HG03066 (cell line): Measurements from ENCODE around the gene HERC3.
"Not testable (repeated sequence)": the region's sequence is repeated elsewhere in the genome, so short reads cannot be mapped to it uniquely, and the experiment has no call there.

Experiments
- ATAC-seq: cut with Tn5 transposase; IDR thresholded peaks from one replicate; pipeline ENCODE4 v1.9.1; 2021; ENCODE audit warnings: low read depth; ENCODE audit not compliant: unreplicated experiment

The HERC3 gene

GRCh38 chr4:88605736-88606135, 13.5 kb downstream of the HERC3 start:
- no peak for ATAC-seq

- no peak for ATAC-seq
Observed at GRCh38 chr4:88606832-88607231, 14.6 kb downstream of the HERC3 start.

- ATAC-seq, result no peak
Observed at GRCh38 chr4:88609387-88609786, 17.1 kb downstream of the HERC3 start.

GRCh38 chr4:88609794-88610193, 17.5 kb downstream of the HERC3 start:
- not testable (repeated sequence) for ATAC-seq

GRCh38 chr4:88610771-88611170, 18.5 kb downstream of the HERC3 start:
- no peak for ATAC-seq

- no peak for ATAC-seq
Observed at GRCh38 chr4:88613417-88613875, 21.2 kb downstream of the HERC3 start.

- no peak for ATAC-seq
Observed at GRCh38 chr4:88614058-88614457, 21.8 kb downstream of the HERC3 start.

- ATAC-seq, result no peak
Observed at GRCh38 chr4:88616275-88617150, 24.2 kb downstream of the HERC3 start.

- no peak for ATAC-seq
Observed at GRCh38 chr4:88618782-88619485, 26.7 kb downstream of the HERC3 start.

- no peak for ATAC-seq
Observed at GRCh38 chr4:88619971-88620370, 27.7 kb downstream of the HERC3 start.

- no peak for ATAC-seq
Observed at GRCh38 chr4:88621763-88622327, 29.6 kb downstream of the HERC3 start.

GRCh38 chr4:88623097-88623496, 30.8 kb downstream of the HERC3 start:
- no peak for ATAC-seq

GRCh38 chr4:88628746-88629145, 36.5 kb downstream of the HERC3 start:
- no peak for ATAC-seq

GRCh38 chr4:88629826-88630225, 37.5 kb downstream of the HERC3 start:
- no peak for ATAC-seq

GRCh38 chr4:88630756-88631155, 38.5 kb downstream of the HERC3 start:
- no peak for ATAC-seq

GRCh38 chr4:88643932-88644331, 51.7 kb downstream of the HERC3 start:
- no peak for ATAC-seq

- ATAC-seq, result no peak
Observed at GRCh38 chr4:88645994-88646393, 53.7 kb downstream of the HERC3 start.

- no peak for ATAC-seq
Observed at GRCh38 chr4:88646528-88647280, 54.4 kb downstream of the HERC3 start.

- no peak for ATAC-seq
Observed at GRCh38 chr4:88649716-88650115, 57.4 kb downstream of the HERC3 start.

GRCh38 chr4:88653371-88653946, 61.2 kb downstream of the HERC3 start:
- no peak for ATAC-seq
